ENCODE data around the gene SHROOM4.

SHROOM4 gene

DNA sequence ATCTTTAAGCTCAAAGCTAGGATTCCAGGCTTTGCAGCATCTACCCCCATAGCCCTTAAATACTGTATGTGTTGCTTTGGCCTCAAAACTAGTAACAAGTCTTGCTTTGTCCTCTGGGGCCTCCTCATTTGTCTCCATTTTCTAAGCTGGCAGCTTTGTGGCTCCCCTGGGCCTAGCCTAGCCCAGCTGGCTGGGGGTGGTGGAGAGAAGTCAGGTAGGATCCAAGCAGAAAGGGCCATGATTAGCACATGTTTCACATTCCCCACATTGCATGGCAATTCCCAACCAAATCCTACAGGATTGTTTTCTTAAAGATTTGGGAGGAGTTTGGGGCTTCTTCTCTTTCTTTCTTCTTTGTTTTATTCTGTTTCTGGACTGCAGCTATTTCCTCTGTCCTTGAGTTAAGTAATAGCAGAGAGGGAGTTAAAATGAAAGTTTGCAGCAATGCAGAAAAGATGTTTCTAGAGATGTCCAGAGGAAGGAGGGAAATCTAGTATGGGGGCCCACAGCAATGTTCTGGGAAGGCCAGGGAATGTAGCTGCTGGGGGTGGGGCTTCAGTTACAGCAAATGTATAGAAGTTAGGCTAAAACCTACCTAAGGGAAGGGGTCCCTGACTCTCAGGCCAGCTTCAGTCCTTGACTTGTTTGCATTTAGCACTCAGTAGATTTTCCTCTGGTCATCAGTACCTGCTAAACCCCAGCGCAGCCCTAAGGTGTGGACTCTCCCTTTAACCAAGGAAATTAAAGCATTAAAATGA, 92.1 kb downstream of the SHROOM4 start:
- Histone ChIP-seq H3K27ac (ENCODE audit: low read length) (no peak overlapping the region), H3K4me2 (ENCODE audit: low read depth, low read length) (no peak overlapping the region), H3K9me3 (replicated peaks; ENCODE audit: insufficient read depth, low read length) (no peaks in the 10 kb centered on the region), H3K4me3 (ENCODE audit: low read length) (no peak overlapping the region), H3K9me2 (replicated peaks; ENCODE audit: insufficient read depth, low read length) (no peaks in the 10 kb centered on the region), H3F3A (ENCODE audit: insufficient read depth, low read length) (no peaks in the 10 kb centered on the region), H3K36me3 (replicated peaks; ENCODE audit: insufficient read depth, low read length) (no peaks in the 10 kb centered on the region), H3K79me2 (ENCODE audit: low read length) (no peaks in the 10 kb centered on the region), H3K9ac (ENCODE audit: low read length) (no peak overlapping the region), H2AFZ (ENCODE audit: low read length) (no peak overlapping the region), H3K4me1 (ENCODE audit: low read length) (no peaks in the 10 kb centered on the region), H4K20me1 (ENCODE audit: insufficient read depth, low read length) (no peaks in the 10 kb centered on the region), H3K27me3 (replicated peaks; ENCODE audit: insufficient read depth, low read length) (no peaks in the 10 kb centered on the region)
- no peak for TF ChIP-seq EZH2phosphoT487 (IDR thresholded peaks at IDR 0.05; ENCODE audit: low read length)
- DNase-seq: no peak

GRCh38 chrX:50719614-50720013, 94.4 kb downstream of the SHROOM4 start:
- TF ChIP-seq EZH2phosphoT487 (IDR thresholded peaks at IDR 0.05; ENCODE audit: low read length): no peak
- no peak for TF ChIP-seq EZH2 (optimal IDR thresholded peaks at IDR 0.05; ENCODE audit: low read depth, low read length)
- no peak for TF ChIP-seq CTCF (IDR thresholded peaks at IDR 0.05; ENCODE audit: low read length)
- no peaks in the 10 kb centered on the region for H4K20me1 ChIP-seq (ENCODE audit: insufficient read depth, low read length)
- H3K27ac ChIP-seq (ENCODE audit: low read length): no peak overlapping the region
- H3K36me3 ChIP-seq (replicated peaks; ENCODE audit: insufficient read depth, low read length): no peaks in the 10 kb centered on the region
- H3K79me2 ChIP-seq (ENCODE audit: low read length): no peaks in the 10 kb centered on the region
- no peak overlapping the region for H3K4me3 ChIP-seq (ENCODE audit: low read length)
- H2AFZ ChIP-seq (ENCODE audit: low read length): no peak overlapping the region
- H3K9ac ChIP-seq (ENCODE audit: low read length): no peak overlapping the region
- H3K9me3 ChIP-seq (replicated peaks; ENCODE audit: insufficient read depth, low read length): no peaks in the 10 kb centered on the region
- no peak for DNase-seq
- no peak overlapping the region for H3K4me2 ChIP-seq (ENCODE audit: low read depth, low read length)
- no peaks in the 10 kb centered on the region for H3K9me2 ChIP-seq (replicated peaks; ENCODE audit: insufficient read depth, low read length)
- no peaks in the 10 kb centered on the region for H3F3A ChIP-seq (ENCODE audit: insufficient read depth, low read length)
- H3K4me1 ChIP-seq (ENCODE audit: low read length): no peaks in the 10 kb centered on the region
- no peaks in the 10 kb centered on the region for H3K27me3 ChIP-seq (replicated peaks; ENCODE audit: insufficient read depth, low read length)

- H4K20me1 ChIP-seq (ENCODE audit: insufficient read depth, low read length): no peaks in the 10 kb centered on the region
- no peak overlapping the region for H3K9ac ChIP-seq (ENCODE audit: low read length)
- H3K79me2 ChIP-seq (ENCODE audit: low read length): no peaks in the 10 kb centered on the region
- no peak for DNase-seq
- no peak overlapping the region for H2AFZ ChIP-seq (ENCODE audit: low read length)
- H3K36me3 ChIP-seq (replicated peaks; ENCODE audit: insufficient read depth, low read length): no peaks in the 10 kb centered on the region
- H3F3A ChIP-seq (ENCODE audit: insufficient read depth, low read length): no peaks in the 10 kb centered on the region
- H3K27ac ChIP-seq (ENCODE audit: low read length): no peak overlapping the region
- H3K4me2 ChIP-seq (ENCODE audit: low read depth, low read length): no peak overlapping the region
- no peaks in the 10 kb centered on the region for H3K9me3 ChIP-seq (replicated peaks; ENCODE audit: insufficient read depth, low read length)
- no peak for TF ChIP-seq CTCF (IDR thresholded peaks at IDR 0.05; ENCODE audit: low read length)
- no peak for TF ChIP-seq EZH2phosphoT487 (IDR thresholded peaks at IDR 0.05; ENCODE audit: low read length)
- TF ChIP-seq EZH2 (optimal IDR thresholded peaks at IDR 0.05; ENCODE audit: low read depth, low read length): no peak
- no peaks in the 10 kb centered on the region for H3K27me3 ChIP-seq (replicated peaks; ENCODE audit: insufficient read depth, low read length)
- H3K4me1 ChIP-seq (ENCODE audit: low read length): no peaks in the 10 kb centered on the region
- H3K4me3 ChIP-seq (ENCODE audit: low read length): no peak overlapping the region
- H3K9me2 ChIP-seq (replicated peaks; ENCODE audit: insufficient read depth, low read length): no peaks in the 10 kb centered on the region
Observed at GRCh38 chrX:50718776-50719175, 95.2 kb downstream of the SHROOM4 start.

- no peaks in the 10 kb centered on the region for H3K9me3 ChIP-seq (replicated peaks; ENCODE audit: insufficient read depth, low read length)
- H3K9ac ChIP-seq (ENCODE audit: low read length): no peak overlapping the region
- H3K36me3 ChIP-seq (replicated peaks; ENCODE audit: insufficient read depth, low read length): no peaks in the 10 kb centered on the region
- H3K4me2 ChIP-seq (ENCODE audit: low read depth, low read length): no peak overlapping the region
- no peak overlapping the region for H3K27ac ChIP-seq (ENCODE audit: low read length)
- H3K4me3 ChIP-seq (ENCODE audit: low read length): no peak overlapping the region
- no peaks in the 10 kb centered on the region for H4K20me1 ChIP-seq (ENCODE audit: insufficient read depth, low read length)
- H2AFZ ChIP-seq (ENCODE audit: low read length): no peak overlapping the region
- H3K79me2 ChIP-seq (ENCODE audit: low read length): no peaks in the 10 kb centered on the region
- no peaks in the 10 kb centered on the region for H3F3A ChIP-seq (ENCODE audit: insufficient read depth, low read length)
- TF ChIP-seq CTCF (IDR thresholded peaks at IDR 0.05; ENCODE audit: low read length): no peak
- no peak for TF ChIP-seq EZH2 (optimal IDR thresholded peaks at IDR 0.05; ENCODE audit: low read depth, low read length)
- no peak for TF ChIP-seq EZH2phosphoT487 (IDR thresholded peaks at IDR 0.05; ENCODE audit: low read length)
- no peaks in the 10 kb centered on the region for H3K9me2 ChIP-seq (replicated peaks; ENCODE audit: insufficient read depth, low read length)
- DNase-seq: no peak
- no peaks in the 10 kb centered on the region for H3K27me3 ChIP-seq (replicated peaks; ENCODE audit: insufficient read depth, low read length)
- no peaks in the 10 kb centered on the region for H3K4me1 ChIP-seq (ENCODE audit: low read length)
Observed at GRCh38 chrX:50716706-50717105, 97.3 kb downstream of the SHROOM4 start.

Data from MM.1S (cell line).